NCI-H146 treated with DMSO at 0.1 percent for 48 hours (cell line): ENCODE results near the gene SLCO4A1.

ENCODE experiments used
- DNase-seq: peaks from one replicate; lab custom pipeline; 2025; ENCODE audit not compliant: unreplicated experiment; lab: John Stamatoyannopoulos, UW

SLCO4A1 gene

DNA sequence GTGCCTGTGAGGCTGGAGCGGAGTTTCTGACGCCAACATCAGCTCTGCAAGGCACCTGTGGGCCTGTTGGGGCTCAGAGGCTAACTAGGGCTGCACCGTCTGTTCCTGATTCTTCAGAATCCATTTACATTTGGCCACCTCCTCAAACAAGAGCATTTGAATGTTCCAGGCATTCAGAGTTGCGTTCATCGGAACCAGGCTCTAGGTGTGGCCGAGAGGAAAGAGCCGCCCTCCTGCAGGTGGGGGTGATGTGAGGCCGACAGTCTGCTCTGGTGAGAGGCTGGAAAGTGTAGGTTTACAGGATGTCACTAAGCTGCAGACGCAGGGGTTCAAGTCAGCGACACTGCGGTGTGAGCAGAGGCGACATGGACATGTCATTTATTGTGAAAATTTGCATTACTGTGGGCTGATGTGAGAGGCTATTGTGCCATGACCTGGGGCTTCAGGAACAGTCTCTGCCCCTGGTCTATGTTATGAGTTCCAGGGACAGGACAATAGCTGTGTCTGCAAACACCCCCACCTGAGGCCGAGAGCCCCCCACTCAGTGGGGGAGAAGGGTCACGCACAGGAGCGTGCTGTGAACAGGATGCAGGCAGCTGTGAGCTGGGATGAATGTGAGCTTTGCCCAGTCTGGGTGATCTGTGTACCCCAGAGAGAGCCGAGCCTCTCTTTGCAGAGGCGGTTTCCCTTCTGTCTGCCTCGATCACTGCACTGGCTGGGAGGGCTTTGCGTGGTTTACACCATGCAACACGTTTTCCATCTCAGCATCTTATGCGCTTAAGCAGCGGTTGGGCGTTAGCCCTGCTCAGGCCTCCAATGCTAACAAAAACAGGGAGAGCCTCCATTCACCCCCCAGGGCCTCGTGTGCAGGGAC is 21.1 kb downstream of the SLCO4A1 start:
- no peak for DNase-seq

DNA sequence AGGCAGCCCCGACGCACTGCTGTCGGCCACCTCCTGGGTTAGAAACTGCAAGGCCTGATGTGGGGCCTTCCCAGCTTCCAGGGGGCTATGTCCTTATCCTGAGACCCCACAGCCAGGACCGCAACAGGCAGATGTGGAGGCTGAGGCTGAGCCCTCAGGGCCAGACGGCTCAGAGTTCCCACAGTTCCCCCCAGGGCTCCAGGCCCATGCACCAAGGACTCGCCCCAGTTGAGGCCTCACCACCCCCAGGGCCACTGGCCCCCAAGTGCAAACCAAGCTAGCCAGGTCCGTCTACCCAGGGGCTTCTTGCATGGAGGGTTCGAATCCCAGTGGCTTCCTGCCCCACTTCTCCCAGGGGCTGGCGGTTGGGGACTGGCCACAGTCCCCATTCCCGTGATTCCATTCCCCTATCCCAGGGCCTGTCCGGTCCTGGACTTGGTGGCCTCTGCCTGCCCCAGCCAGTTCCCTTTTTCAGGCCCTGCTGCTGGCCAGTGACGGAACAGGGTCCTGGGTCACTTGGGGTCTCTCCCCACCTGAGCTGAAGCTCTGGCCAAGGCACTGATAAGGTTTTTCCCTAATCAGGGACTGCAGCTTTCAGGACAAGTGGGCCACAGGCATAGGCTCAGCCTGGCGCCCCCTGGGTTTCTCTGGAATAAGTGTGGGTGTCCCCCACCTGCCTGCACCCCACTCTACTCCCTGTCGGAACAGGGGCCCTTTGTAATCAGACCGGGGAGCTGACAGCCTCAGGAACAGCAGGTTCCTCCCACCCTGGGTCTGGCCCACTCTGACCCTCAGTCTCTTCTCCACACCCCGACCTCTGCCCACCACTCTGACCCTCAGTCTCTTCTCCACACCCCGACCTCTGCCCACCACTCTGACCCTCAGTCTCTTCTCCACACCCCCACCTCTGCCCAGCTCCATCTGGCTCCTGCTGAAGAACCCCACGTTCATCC is 22.0 kb downstream of the SLCO4A1 start:
- no peak for DNase-seq

DNA sequence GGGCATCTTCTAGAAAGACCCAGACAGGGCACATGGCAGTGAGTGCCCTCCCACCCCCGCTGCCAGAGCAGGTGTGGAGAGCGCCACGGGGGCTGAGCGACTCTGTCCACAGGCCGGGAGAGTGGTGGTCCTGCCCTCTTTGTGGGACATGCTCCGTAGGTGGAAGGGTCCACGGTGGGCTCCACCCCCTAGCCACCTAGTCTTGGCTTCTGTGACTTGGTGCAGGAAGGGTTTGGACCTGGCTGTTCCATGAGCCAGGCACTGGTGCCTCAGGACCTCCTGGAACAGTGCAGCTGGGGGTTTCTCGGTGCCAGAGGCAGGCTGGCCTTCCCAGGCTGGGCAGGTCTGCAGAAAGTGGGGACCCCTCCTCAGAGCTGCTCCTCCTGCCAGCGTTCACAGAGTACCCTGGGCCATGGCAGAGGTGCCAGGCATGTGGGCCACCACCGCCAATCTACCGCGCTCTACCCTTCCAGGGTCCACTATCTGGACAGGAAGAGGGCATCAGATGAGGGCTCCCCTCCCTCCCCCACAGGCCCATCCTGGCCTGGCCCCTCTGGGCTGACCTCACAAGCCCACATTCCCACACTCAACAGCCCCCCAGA is 23.0 kb downstream of the SLCO4A1 start:
- no peak for DNase-seq

DNA sequence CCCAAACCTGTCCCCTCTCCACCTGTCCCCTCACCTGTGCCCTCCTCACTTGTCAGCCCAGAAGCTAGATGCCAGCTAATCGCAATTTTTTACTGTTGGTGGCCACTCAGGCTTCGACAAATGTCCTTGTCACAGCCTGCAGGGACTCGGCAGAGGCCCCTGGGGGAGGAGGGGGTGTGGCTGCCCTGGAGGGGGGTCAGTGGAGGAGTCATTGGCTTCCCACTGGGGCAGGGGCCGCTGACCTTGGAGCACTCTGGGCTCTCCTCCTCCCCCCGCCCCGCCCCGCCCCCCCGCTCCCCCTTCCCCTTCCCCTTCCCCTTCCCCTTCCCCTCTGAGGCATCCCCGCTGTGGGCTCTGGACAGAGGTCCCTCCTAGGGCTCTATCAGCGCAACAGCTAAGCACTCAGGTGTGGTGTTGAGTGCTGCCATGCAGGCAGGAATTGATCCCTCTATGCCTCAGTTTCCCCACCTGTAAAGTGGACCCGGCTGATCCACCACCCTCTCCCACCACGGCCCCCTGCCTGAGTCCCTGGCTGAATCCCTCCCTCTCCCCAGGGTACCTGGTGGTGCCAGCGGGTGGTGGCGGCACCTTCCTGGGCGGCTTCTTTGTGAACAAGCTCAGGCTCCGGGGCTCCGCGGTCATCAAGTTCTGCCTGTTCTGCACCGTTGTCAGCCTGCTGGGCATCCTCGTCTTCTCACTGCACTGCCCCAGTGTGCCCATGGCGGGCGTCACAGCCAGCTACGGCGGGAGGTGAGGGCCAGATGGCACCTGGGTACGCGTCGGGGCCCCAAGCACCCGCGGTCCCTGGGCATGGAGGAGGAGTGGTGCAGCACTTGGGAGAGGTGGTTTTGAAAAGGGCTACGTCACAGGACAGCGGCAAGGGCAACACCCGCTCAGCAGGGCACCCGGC is 23.8 kb downstream of the SLCO4A1 start:
- no peak for DNase-seq

- no peak for DNase-seq
These were observed 24.6 kb downstream of the SLCO4A1 start for GRCh38 chr20:62666736-62667529.

GRCh38 chr20:62667530-62668440 is 25.5 kb downstream of the SLCO4A1 start:
- no peak for DNase-seq

DNA sequence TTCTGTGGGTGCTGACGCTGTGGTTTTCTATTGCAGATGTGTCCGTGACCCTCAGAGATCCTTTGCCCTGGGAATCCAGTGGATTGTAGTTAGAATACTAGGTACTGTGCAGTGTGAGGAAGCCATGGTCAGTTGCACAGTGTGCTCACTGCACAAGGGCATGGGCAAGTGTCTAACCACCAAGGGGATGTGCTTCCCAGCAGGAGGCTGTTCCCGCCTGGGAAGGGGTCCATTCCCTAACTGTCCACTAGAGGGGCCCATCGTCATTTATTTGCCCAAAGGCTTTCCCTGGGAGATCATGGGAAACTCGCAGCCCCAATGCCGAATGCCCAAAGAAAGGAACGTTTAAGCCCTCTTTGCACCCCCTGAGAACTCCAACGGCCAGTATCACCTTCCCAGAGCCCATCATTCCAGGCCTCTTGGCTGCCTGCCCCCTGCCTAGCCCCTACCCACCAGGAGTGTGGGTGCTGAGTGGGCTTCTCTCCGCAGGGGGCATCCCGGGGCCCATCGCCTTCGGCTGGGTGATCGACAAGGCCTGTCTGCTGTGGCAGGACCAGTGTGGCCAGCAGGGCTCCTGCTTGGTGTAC is 26.2 kb downstream of the SLCO4A1 start:
- peak; percentile 49 for DNase-seq

GRCh38 chr20:62669249-62669648 is 26.9 kb downstream of the SLCO4A1 start:
- no peak for DNase-seq

GRCh38 chr20:62670156-62670555 is 27.9 kb downstream of the SLCO4A1 start:
- no peak for DNase-seq

DNA sequence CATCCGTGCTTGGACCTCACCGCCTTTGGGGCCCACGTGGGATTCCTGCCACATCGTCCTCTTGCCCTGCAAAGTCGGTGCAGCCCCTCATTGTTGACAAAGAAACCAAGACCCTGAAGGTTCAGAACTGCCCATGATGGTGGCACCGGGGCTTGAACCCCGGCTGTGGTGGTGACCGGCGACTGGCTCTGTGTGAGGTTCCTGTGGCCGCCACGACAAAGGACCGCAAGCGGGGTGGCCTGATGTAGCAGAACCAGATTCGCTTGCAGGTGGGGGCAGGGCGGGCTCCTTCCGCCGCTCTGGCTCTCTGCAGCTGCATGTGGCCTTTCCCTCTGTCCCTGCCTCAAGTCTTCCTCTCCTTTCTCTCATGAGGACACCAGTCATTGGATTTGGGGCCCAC is 28.7 kb downstream of the SLCO4A1 start:
- no peak for DNase-seq

- no peak for DNase-seq
These were observed 29.5 kb downstream of the SLCO4A1 start for GRCh38 chr20:62671765-62672164.

DNA sequence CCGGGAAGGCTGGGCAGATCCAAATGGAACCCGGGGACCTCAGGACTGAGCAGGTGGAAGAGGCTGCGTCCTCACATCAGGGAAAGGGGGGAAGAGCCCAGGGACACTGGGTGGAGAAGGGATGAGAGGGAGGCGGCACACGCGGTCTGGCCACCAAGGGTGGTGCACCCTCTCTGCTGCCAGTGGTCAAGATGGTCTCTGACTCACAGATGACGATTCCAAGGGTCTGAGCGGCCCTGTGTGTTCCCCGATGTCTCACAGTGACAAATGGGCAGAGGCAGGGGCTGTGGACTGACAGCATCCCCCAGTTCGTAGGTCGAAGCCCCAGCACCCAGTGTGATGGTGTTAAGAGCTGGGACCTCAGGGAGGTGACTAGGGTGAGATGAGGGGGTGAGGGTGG is 32.1 kb downstream of the SLCO4A1 start:
- no peak for DNase-seq

- DNase-seq: no peak
These were observed 33.0 kb downstream of the SLCO4A1 start for GRCh38 chr20:62675156-62675876.

GRCh38 chr20:62675877-62676260 is 33.6 kb downstream of the SLCO4A1 start:
- DNase-seq: no peak

DNA sequence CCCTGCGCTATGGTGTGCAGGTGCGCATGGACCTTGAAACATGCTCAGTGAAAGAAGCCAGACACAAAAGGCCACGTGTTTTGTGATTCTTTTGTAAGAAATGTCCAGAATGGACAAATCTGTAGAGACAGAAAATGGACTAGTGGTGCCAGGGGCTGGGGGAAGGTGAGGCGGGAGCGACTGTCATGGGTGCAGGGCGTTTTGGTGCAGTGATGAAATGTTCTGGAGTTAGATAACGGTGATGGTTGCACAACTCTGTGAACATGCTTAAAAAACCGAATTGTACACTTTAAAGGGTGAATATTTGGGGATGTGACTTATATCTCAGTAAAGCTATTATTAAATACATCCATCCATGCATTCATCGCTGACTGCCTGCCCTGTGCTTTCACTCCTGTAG is 34.7 kb downstream of the SLCO4A1 start:
- DNase-seq: no peak

GRCh38 chr20:62677678-62678077 is 35.4 kb downstream of the SLCO4A1 start:
- no peak for DNase-seq

- no peak for DNase-seq
These were observed 36.2 kb downstream of the SLCO4A1 start for GRCh38 chr20:62678553-62678952.
